ENCODE data around the gene CLDN3.

DNA sequence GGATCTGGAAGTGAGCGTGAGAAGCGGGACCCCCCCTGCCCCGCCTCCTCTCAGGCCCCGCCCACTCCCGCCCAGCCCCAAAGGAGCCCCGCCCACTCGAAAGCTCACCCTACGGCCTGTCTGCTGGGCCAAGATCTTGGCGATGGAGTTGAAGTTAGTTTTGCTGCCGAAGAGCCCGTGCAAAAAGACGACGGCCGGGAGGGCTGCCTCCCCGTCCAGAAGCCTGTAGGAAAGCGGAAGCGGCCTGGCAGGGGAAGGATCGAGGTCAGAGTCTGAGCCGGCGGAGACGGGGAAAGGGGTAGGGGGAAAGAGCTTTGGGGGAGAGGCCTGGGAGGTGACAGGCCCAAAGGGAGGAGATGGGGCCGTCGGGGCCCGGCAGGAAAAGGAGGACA, 31.9 kb downstream of the CLDN3 start:
- TF ChIP-seq, protein P1, sequence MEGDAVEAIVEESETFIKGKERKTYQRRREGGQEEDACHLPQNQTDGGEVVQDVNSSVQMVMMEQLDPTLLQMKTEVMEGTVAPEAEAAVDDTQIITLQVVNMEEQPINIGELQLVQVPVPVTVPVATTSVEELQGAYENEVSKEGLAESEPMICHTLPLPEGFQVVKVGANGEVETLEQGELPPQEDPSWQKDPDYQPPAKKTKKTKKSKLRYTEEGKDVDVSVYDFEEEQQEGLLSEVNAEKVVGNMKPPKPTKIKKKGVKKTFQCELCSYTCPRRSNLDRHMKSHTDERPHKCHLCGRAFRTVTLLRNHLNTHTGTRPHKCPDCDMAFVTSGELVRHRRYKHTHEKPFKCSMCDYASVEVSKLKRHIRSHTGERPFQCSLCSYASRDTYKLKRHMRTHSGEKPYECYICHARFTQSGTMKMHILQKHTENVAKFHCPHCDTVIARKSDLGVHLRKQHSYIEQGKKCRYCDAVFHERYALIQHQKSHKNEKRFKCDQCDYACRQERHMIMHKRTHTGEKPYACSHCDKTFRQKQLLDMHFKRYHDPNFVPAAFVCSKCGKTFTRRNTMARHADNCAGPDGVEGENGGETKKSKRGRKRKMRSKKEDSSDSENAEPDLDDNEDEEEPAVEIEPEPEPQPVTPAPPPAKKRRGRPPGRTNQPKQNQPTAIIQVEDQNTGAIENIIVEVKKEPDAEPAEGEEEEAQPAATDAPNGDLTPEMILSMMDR (IDR thresholded peaks at IDR 0.05) = no peak
- TF ChIP-seq, protein P2, sequence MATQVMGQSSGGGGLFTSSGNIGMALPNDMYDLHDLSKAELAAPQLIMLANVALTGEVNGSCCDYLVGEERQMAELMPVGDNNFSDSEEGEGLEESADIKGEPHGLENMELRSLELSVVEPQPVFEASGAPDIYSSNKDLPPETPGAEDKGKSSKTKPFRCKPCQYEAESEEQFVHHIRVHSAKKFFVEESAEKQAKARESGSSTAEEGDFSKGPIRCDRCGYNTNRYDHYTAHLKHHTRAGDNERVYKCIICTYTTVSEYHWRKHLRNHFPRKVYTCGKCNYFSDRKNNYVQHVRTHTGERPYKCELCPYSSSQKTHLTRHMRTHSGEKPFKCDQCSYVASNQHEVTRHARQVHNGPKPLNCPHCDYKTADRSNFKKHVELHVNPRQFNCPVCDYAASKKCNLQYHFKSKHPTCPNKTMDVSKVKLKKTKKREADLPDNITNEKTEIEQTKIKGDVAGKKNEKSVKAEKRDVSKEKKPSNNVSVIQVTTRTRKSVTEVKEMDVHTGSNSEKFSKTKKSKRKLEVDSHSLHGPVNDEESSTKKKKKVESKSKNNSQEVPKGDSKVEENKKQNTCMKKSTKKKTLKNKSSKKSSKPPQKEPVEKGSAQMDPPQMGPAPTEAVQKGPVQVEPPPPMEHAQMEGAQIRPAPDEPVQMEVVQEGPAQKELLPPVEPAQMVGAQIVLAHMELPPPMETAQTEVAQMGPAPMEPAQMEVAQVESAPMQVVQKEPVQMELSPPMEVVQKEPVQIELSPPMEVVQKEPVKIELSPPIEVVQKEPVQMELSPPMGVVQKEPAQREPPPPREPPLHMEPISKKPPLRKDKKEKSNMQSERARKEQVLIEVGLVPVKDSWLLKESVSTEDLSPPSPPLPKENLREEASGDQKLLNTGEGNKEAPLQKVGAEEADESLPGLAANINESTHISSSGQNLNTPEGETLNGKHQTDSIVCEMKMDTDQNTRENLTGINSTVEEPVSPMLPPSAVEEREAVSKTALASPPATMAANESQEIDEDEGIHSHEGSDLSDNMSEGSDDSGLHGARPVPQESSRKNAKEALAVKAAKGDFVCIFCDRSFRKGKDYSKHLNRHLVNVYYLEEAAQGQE (IDR thresholded peaks at IDR 0.05) = no peak
- TF ChIP-seq, protein P3, sequence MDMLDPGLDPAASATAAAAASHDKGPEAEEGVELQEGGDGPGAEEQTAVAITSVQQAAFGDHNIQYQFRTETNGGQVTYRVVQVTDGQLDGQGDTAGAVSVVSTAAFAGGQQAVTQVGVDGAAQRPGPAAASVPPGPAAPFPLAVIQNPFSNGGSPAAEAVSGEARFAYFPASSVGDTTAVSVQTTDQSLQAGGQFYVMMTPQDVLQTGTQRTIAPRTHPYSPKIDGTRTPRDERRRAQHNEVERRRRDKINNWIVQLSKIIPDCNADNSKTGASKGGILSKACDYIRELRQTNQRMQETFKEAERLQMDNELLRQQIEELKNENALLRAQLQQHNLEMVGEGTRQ (IDR thresholded peaks at IDR 0.05) = no peak
- no peak for TF ChIP-seq NR3C1 (IDR thresholded peaks at IDR 0.05)
